SKM-1 (cell line): ENCODE results near the gene ACVRL1.

Source experiments
- DNase-seq: peaks from one replicate; lab custom pipeline; 2025; ENCODE audit not compliant: unreplicated experiment; lab: John Stamatoyannopoulos, UW

The ACVRL1 gene

GRCh38 chr12:51907083-51907855 lies at the start of gene ACVRL1:
ACVRL1 (plus strand) TSS chr12:51907504; CDS start chr12:51912475, 4,971 bp downstream.
- DNase-seq, result no peak

- DNase-seq, result no peak
Measured at GRCh38 chr12:51860986-51861385, 46.3 kb upstream of the ACVRL1 start.

GRCh38 chr12:51862947-51863346 lies 44.4 kb upstream of the ACVRL1 start:
- no peak for DNase-seq

DNA sequence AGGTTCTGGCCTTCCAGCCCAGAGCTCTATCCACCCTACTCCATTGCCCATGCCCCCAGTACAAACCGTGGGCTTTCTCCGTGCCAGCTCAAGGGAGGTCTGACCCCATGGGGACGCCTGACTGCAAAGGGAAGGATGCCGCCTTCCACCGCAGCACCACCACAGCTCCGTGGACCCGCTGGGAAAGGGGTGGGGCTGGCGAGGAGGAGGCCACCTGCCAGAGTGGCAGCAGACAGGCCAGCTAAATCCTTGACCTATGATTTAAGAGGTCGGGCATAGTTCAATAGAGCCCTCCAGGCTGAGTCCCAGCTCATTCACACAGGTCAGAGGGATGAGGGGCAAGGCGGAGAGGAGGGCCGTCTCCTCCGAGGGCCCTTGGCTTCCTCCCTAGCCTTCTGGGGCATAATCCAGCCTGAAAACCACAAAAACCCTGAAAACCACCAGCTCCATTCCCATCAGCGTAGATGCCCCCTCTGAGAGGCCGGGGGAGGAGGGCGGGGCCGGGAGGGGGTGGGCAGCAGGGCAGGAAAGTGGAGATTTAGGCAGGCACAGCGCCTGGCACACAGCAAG lies 43.9 kb upstream of the ACVRL1 start:
- DNase-seq, result no peak

DNA sequence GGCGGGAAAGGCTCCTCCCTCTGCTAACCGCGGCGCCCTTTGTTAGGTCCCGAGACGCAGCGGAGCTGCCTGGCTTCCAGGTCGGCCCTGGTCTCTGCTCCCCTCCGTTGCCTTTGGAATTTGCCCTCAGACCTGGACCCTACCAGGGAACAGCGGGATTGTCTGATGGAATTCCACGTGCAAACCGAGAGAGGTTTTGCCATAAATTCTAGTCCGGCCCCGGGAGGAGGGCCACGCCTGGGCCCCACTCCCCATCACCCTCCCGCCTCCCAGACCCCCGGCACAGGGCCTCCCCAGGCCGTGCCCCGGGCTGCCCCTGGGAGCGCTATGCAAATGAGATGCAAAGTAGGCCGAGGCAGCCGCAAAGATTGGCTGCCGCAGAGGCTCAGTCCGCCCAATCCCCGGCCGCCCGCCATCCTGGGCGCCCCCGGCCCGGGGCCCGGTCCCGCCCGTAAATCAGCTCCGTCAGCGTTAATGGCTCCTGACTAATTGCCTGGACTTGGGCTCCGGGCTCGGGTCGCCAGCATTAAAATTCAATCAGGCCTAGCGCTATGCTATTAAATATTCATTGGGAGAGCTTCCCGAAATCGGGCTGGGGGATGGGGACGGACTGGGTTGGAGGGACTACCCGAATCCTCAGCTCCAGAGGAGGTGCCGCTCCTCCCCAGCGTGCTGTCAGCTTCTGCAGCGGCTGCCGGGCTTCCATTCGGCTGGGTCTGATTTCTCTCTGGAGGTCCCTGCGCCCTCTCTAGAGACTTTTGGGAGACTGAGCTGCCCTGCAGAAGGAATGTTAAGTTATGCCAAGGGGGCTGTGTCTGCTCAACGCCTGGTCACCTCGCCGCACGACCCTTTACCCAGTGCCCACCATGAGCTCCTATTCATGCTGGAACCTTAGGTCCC lies 43.1 kb upstream of the ACVRL1 start:
- DNase-seq, result no peak

DNA sequence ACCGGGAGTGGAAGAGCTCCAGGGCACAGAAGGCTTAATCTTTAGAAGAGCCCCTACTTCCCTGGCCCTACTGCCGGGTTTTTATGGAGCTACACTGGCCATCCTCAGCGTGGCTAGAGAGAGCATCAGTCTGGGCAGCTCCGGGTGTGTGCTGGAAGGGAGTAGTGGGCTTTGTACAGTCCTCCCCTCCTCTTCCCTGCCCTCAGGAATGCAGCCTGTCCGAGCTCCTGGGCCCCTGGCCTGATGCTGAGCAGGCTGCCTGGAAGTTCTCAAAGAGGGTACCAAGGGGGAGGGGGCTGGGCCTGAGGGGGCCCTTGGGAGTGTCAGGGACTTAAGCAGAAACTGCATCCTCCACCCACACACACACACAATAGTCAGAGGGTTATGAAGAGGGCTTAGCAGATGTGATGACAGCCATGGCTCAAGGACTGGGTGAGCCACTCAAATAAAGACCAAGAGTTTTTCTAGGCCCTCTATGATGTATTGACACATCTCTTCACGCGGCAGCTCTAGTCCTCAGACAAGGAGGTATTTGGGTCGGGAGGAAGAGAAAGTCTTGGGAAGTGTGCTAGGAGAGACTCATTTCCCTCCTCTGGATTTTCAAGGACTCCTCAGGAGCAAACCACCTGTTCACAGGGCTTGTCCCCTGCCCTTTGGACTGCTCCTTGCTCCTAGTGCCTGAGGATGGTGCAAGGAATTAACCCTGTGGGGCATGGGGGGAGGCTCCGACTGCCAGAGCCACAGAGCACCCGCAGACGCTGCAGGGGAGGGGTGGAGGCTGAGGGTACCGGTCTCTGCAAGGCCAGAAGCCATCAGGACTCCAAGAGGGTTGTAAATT lies 42.3 kb upstream of the ACVRL1 start:
- no peak for DNase-seq

DNA sequence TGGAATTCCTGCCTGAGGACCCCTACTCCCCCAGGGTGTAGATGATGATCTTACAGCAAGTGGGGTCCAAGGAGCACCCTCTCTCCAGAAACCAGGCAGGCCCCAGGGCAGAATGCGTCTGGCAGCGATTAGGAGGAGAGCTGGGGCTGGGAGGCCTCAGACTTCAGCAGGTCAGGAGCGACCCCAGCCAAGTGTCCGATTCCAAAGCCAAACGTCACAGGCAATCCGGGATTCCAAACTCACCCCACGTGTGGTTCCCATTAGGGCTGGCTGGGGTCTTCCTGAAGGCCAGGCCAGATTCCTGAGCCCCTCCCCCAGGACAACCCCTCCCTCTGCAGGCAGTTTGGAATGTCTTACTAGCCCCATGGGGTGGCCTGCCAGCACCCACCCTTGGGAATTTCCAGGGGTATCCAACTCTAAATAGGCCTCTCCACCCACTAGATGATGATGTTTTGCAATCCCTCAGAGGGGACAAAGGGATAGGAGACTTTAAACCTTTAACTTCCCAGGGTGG lies 41.5 kb upstream of the ACVRL1 start:
- no peak for DNase-seq

- DNase-seq, result no peak
Measured at GRCh38 chr12:51866324-51866723, 41.0 kb upstream of the ACVRL1 start.

DNA sequence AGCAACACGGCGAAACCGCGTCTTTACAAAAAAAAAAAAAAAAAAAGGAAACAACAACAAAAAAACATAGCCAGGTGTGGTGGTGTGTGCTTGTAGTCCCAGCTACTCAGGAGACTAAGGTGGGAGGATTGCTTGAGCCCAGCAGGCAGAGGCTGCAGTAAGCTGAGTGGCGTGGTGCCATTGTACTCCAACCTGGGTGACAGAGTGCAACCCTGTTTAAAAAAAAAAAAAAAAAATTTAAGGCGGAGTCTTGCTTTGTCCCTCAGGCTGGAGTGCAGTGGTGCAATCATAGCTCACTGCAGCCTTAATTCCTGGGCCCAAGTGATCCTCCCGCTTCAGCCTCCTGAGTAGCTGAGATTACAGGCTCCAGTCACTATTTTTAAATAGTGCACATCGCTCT lies 40.5 kb upstream of the ACVRL1 start:
- no peak for DNase-seq

DNA sequence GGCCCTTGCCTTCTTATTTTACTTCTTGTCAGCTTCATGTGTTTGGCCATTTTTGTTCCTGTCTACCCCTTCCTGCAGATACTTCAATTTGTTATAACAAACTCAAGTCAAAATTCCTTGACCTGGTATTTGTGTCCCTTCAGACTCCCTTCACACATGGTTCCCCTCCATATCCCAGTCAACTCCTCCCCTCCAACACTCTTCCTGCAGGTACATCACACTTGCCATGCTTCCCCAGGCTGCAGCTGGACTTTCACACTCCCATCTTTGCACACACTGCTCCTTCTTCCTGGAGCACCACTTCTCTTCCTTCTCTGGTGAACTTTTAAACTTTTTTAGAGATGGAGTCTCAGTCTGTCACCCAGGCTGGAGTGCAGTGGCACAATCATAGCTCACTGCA lies 39.9 kb upstream of the ACVRL1 start:
- no peak for DNase-seq

DNA sequence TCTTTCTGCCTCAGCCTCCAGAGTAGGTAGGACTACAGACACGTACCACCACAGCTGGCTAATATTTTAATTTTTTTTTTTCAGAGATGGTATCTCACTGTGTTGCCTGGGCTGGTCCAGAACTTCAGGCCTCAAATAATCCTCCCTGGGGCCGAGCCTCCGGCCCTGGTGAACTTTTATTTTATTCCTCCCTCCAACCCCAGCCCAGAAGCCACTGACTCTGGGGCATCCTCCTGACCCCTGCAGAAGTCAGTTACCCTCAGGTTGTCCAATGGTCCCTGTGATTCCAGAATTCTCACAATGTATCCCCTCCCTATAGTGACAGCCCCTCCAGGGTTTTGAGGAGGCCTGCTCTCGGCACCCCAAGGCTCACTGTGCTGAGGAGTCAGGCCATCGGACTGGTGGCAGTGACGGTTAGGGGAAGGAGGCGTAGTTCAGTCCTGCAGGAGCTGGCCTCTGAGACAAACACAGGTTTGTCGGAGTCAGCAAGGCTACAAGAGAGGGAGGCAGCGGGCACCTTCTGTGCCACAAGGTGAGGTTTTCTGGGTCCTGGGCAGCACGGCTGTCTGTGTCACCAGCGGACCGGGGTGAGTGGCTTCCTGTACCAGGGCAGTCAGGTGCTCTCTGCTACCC lies 39.4 kb upstream of the ACVRL1 start:
- no peak for DNase-seq

GRCh38 chr12:51868821-51869495 lies 38.3 kb upstream of the ACVRL1 start:
- DNase-seq, result no peak

DNA sequence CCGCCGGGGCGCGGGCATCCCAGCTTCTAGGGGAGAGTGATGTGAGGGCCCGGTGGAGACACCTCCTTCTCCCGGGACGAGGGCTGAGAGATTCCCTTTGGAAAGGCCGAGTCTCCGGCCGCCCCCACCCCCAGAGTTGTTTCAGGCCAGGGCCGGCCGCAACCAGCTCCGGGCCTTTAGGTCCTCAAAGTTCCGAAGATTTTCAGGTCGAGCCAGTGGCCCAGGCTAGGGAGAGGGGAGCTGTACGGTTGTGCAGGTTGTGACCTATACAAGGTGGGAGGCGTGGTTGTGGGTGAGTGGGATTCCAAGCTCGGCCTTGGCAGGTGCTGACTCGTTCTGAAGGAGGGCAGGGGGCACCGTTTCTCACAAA lies 37.8 kb upstream of the ACVRL1 start:
- no peak for DNase-seq

DNA sequence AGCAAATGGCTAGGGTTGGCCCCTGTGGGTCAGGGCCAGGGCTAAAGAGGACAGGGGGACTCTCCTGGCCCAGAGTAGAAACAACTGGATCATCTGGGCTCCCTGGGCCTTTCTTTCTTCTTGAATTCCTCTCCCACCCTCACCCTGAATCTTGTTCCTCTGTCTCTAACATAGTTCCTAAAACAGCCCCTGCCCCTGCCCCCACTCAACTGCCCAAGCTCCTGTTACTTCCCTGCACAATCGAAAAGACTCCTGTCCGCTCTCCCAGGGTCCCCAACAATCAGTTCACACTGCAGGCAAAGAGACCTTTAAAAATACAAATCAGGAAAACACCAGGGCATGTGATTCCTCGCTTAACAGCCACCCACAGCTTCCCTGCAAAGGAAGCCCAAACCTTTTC lies 37.4 kb upstream of the ACVRL1 start:
- no peak for DNase-seq

DNA sequence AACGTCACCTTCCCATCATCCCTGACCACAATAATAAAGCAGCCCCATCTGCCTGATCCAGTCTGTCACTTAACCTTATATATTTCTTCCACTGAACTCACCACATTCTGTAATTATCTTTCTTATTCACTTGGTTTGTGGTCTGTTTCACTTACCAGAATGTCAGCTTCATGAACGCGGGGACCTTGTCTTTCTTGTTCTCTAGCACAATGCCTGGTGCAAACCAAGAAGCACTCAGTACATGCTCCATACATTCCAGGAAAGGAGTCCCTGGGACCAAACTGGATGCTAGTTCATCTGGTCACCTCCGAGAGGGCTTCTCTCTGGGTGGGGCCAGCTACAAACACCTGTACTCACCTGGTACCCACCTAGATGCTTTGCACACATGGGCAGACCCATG lies 36.8 kb upstream of the ACVRL1 start:
- DNase-seq, result no peak

DNA sequence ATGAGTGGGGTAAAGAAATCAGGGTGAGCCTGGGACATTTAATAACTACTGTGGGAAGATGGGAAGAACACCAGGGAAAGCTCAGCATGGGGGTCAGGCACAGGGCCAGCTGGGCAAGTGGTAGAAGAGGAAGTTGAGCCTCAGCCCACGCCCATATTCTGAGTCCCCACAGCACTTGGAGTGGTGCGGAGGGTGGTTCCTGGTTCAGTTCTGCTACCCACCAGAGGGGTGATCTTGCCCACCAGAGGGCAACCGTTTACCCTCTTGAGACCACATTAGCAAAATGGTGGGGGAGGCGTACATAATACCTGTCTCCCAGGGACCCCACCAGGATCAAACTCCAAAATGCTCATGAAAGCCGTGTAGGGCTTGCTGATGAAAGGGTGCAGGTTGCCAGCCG lies 36.2 kb upstream of the ACVRL1 start:
- no peak for DNase-seq

DNA sequence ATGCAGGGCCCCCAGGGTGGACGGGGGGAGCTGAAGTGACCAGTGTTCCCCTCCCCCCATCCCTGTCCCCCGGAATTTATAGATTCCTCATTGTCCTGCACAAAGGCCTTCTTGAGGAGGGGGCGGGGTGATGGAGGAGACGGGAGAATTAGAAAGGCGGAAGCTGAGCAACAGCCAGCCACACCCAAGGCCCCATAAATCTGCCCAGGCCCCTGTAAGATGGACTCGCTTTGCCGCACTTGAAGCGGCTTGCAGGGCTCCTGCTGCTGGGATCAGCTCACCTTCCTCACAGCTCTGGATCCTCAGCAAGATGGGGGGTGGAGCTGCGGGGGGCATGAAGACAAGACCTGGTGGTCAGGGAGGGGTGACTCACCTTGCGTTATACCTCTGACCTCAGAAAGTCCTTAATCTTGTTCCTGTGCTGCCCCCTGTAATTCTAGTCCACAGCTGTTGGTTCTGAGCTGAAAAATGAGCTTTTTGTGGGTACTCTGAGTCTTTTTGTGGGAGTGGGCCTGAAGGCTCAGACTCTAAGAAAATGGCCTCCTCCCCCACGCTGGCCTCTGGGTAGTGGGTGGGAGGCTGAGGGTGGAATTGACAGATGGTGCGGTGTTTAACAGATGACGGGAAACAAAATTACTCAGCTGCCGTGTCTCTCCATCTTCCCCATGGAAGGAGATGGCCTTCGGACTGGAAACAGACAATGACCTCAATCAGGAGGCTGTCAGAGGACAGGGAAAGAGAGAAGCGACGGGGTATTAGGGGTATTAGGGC lies 35.2 kb upstream of the ACVRL1 start:
- no peak for DNase-seq

GRCh38 chr12:51872689-51872981 lies 34.7 kb upstream of the ACVRL1 start:
- DNase-seq, result no peak

- DNase-seq, result no peak
Measured at GRCh38 chr12:51873251-51873994, 33.9 kb upstream of the ACVRL1 start.
